GM18858 (cell line): ENCODE results near the gene SMARCAL1.
"Not testable (repeated sequence)": the region's sequence is repeated elsewhere in the genome, so short reads cannot be mapped to it uniquely, and the experiment has no call there.

Source experiments
- ATAC-seq: cut with Tn5 transposase; IDR thresholded peaks from one replicate; pipeline ENCODE4 v1.9.1; 2021; ENCODE audit not compliant: unreplicated experiment

Gene SMARCAL1

GRCh38 chr2:216498379-216499352 is 86.4 kb downstream of the SMARCAL1 start, which contains the start of gene RPL37A:
Gene RPL37A, plus strand, starts transcription at chr2:216498844. Its CDS starts 31 bp downstream, at chr2:216498875.
- peak; percentile 75 for ATAC-seq

- ATAC-seq, result no peak
Observed at GRCh38 chr2:216499641-216500218, 87.4 kb downstream of the SMARCAL1 start.

- ATAC-seq, result no peak
Observed at GRCh38 chr2:216500572-216500971, 88.3 kb downstream of the SMARCAL1 start.

- no peak for ATAC-seq
Observed at GRCh38 chr2:216501854-216502253, 89.6 kb downstream of the SMARCAL1 start.

GRCh38 chr2:216502381-216503158 is 90.3 kb downstream of the SMARCAL1 start:
- ATAC-seq, result no peak

- no peak for ATAC-seq
Observed at GRCh38 chr2:216503159-216503629, 90.9 kb downstream of the SMARCAL1 start.

GRCh38 chr2:216503697-216504375 is 91.6 kb downstream of the SMARCAL1 start:
- ATAC-seq, result no peak

- no peak for ATAC-seq
Observed at GRCh38 chr2:216504376-216504762, 92.1 kb downstream of the SMARCAL1 start.

GRCh38 chr2:216505133-216506106 is 93.1 kb downstream of the SMARCAL1 start:
- no peak for ATAC-seq

- no peak for ATAC-seq
Observed at GRCh38 chr2:216507220-216508160, 95.2 kb downstream of the SMARCAL1 start.

- no peak for ATAC-seq
Observed at GRCh38 chr2:216508229-216508628, 95.9 kb downstream of the SMARCAL1 start.

GRCh38 chr2:216516730-216517350 is 104.6 kb downstream of the SMARCAL1 start:
- no peak for ATAC-seq

- ATAC-seq, result no peak
Observed at GRCh38 chr2:216517447-216518225, 105.4 kb downstream of the SMARCAL1 start.

GRCh38 chr2:216518566-216519119 is 106.4 kb downstream of the SMARCAL1 start:
- ATAC-seq, result not testable (repeated sequence)

GRCh38 chr2:216519154-216519762 is 107.0 kb downstream of the SMARCAL1 start:
- peak; percentile 57 for ATAC-seq

- no peak for ATAC-seq
Observed at GRCh38 chr2:216520112-216520511, 107.8 kb downstream of the SMARCAL1 start.
